HEK293T (cell line): ENCODE data around the gene ZNF709.
A peak's percentile ranks its signal among the peaks of the same experiment; 100 is the strongest.

ENCODE experiments used
- CTCF ChIA-PET: fragments of 350-600 bp; formaldehyde crosslinking; extraction: SDS; loops from one replicate; lab custom pipeline; 2021; ENCODE audit warnings: antibody characterized with exemption, inconsistent platforms; lab: Yijun Ruan, JAX
- POLR2A ChIA-PET: fragments of 350-600 bp; formaldehyde crosslinking; extraction: SDS; loops from one replicate; lab custom pipeline; 2020; ENCODE audit warnings: antibody characterized with exemption, inconsistent platforms; lab: Yijun Ruan, JAX
- DNase-seq: peaks from one replicate; pipeline ENCODE4 v3.0.0; 2012; ENCODE audit warnings: mixed read lengths; ENCODE audit errors: extremely low spot score
- ARNT ChIP-seq: fragments of 450-650 bp; IDR thresholded peaks from 2 replicates; pipeline ENCODE4 v1.6.1; 2017; ENCODE audit warnings: mild to moderate bottlenecking
- BHLHE40 ChIP-seq: fragments of 450-650 bp; IDR thresholded peaks from 2 replicates; pipeline ENCODE4 v1.6.1; 2016; ENCODE audit warnings: mild to moderate bottlenecking, moderate library complexity, borderline replicate concordance
- CTBP1 ChIP-seq: fragments of 450-650 bp; IDR thresholded peaks from 2 replicates; pipeline ENCODE4 v1.6.1; 2016; ENCODE audit warnings: borderline replicate concordance
- ELF4 ChIP-seq: fragments of 450-650 bp; IDR thresholded peaks from 2 replicates; pipeline ENCODE4 v1.6.1; 2017; ENCODE audit warnings: antibody characterized with exemption
- FOXA1 ChIP-seq: fragments of 450-650 bp; IDR thresholded peaks from 2 replicates; pipeline ENCODE4 v1.6.1; 2016; ENCODE audit warnings: mild to moderate bottlenecking
- FOXK2 ChIP-seq: fragments of 450-650 bp; IDR thresholded peaks from 2 replicates; pipeline ENCODE4 v1.6.1; 2016; ENCODE audit warnings: mild to moderate bottlenecking
- FOXM1 ChIP-seq: fragments of 450-650 bp; IDR thresholded peaks from 2 replicates; pipeline ENCODE4 v1.6.1; 2017; ENCODE audit warnings: mild to moderate bottlenecking, borderline replicate concordance
- HDGF ChIP-seq: fragments of 450-650 bp; IDR thresholded peaks from 2 replicates; pipeline ENCODE4 v1.6.1; 2017; ENCODE audit warnings: antibody characterized with exemption, borderline replicate concordance
- L3MBTL2 ChIP-seq: fragments of 450-650 bp; conservative IDR thresholded peaks from 2 replicates; pipeline ENCODE4 v1.6.1; 2016; ENCODE audit warnings: mild to moderate bottlenecking
- LEF1 ChIP-seq: fragments of 450-650 bp; IDR thresholded peaks from 2 replicates; pipeline ENCODE4 v1.6.1; 2017; ENCODE audit warnings: mild to moderate bottlenecking, borderline replicate concordance
- NFRKB ChIP-seq: fragments of 450-650 bp; IDR thresholded peaks from 2 replicates; pipeline ENCODE4 v1.6.1; 2016; ENCODE audit warnings: mild to moderate bottlenecking, moderate library complexity
- PKNOX1 ChIP-seq: fragments of 450-650 bp; IDR thresholded peaks from 2 replicates; pipeline ENCODE4 v1.6.1; 2016
- SP1 ChIP-seq: fragments of 450-650 bp; IDR thresholded peaks from 2 replicates; pipeline ENCODE4 v1.6.1; 2017
- SUZ12 ChIP-seq: fragments of 450-650 bp; IDR thresholded peaks from 2 replicates; pipeline ENCODE4 v1.6.1; 2016; ENCODE audit warnings: mild to moderate bottlenecking
- TARDBP ChIP-seq: fragments of 450-650 bp; IDR thresholded peaks from 2 replicates; pipeline ENCODE4 v1.6.1; 2016
- ZNF384 ChIP-seq: fragments of 450-650 bp; IDR thresholded peaks from 2 replicates; pipeline ENCODE4 v1.6.1; 2016

ZNF709 gene

GRCh38 chr19:12484371-12485051 lies at the start of gene ZNF709:
Gene ZNF709, minus strand, starts transcription at chr19:12484816. Its CDS starts 159 bp downstream, at chr19:12484657.
- ChIA-PET POLR2A (interaction anchor here (0.9 to 1.5 kb wide), 5 partner anchors 10 to 119 kb away, joined by 3 to 8 read pairs (median 4); partner anchors contain the start of genes ZNF442 and ZNF564), CTCF (interaction anchor here (0.7 kb wide), 1 partner anchor 1058 kb away, joined by 3 read pairs; no protein-coding TSS in a partner anchor)
- TF ChIP-seq SUZ12 (no peak), NFRKB (no peak), FOXK2 (no peak), ELF4 (no peak), PKNOX1 (peak; percentile 99), CTBP1 (no peak)
- DNase-seq: peak; percentile 94

GRCh38 chr19:12527034-12527836 lies 42.6 kb upstream of the ZNF709 start:
- no peak for DNase-seq
- TF ChIP-seq BHLHE40: no peak
- no peak for TF ChIP-seq HDGF
- no peak for TF ChIP-seq PKNOX1
- TF ChIP-seq NFRKB: no peak
- no peak for TF ChIP-seq L3MBTL2
- no peak for TF ChIP-seq FOXM1
- TF ChIP-seq ARNT: no peak
- TF ChIP-seq FOXA1: no peak
- no peak for TF ChIP-seq TARDBP
- POLR2A ChIA-PET: no interaction called here
- CTCF ChIA-PET: no interaction called here

- ChIA-PET CTCF (no interaction called here), POLR2A (no interaction called here)
These were observed 41.9 kb upstream of the ZNF709 start for GRCh38 chr19:12526542-12526941.

GRCh38 chr19:12521996-12522395 lies 37.4 kb upstream of the ZNF709 start:
- TF ChIP-seq SUZ12 (no peak), SP1 (no peak), NFRKB (no peak)
- ChIA-PET CTCF (no interaction called here), POLR2A (no interaction called here)
- no peak for DNase-seq

More at GRCh38 chr19:12526542-12526941, 41.9 kb upstream of the ZNF709 start:
- no peak for DNase-seq
- no peak for TF ChIP-seq NFRKB
- TF ChIP-seq SUZ12: no peak
- TF ChIP-seq FOXK2: no peak
- TF ChIP-seq FOXM1: no peak
- TF ChIP-seq ZNF384: no peak
- no peak for TF ChIP-seq ELF4
- no peak for TF ChIP-seq LEF1
- TF ChIP-seq CTBP1: no peak
- no peak for TF ChIP-seq BHLHE40
- TF ChIP-seq SP1: no peak
- TF ChIP-seq ARNT: no peak
- no peak for TF ChIP-seq FOXA1
- TF ChIP-seq PKNOX1: no peak

- DNase-seq: no peak
- POLR2A ChIA-PET: no interaction called here
- CTCF ChIA-PET: no interaction called here
- TF ChIP-seq SP1 (no peak), TARDBP (no peak), LEF1 (no peak), NFRKB (no peak), BHLHE40 (no peak), SUZ12 (no peak), HDGF (no peak), FOXM1 (no peak), ARNT (no peak), ZNF384 (no peak)
These were observed 29.0 kb upstream of the ZNF709 start for GRCh38 chr19:12513531-12514061.

- CTCF ChIA-PET: no interaction called here
- DNase-seq: no peak
- TF ChIP-seq ARNT (no peak), CTBP1 (no peak), L3MBTL2 (no peak), NFRKB (no peak), FOXK2 (no peak), FOXA1 (no peak), ZNF384 (no peak), PKNOX1 (no peak), TARDBP (no peak), ELF4 (no peak), SUZ12 (no peak), FOXM1 (no peak), HDGF (no peak), BHLHE40 (no peak), SP1 (no peak), LEF1 (no peak)
- POLR2A ChIA-PET: no interaction called here
These were observed 12.4 kb upstream of the ZNF709 start for GRCh38 chr19:12497032-12497431.
